HAP-1 (cell line): Measurements from ENCODE around the gene EML1.

Source experiments
- DNase-seq, 2 experiments: peaks; one replicate each; pipeline ENCODE4 v3.0.0-alpha.2; 2016 to 2020; ENCODE audit warnings: low spot score in 2 of 2
- H3K27me3 ChIP-seq: fragments of 250-450 bp; sonication (Bioruptor Pico); 2 replicates; pipeline ENCODE4 v1.5.1; 2020; ENCODE audit warnings: low read depth, mild to moderate bottlenecking, moderate library complexity
- H3K36me3 ChIP-seq: fragments of 250-450 bp; sonication (Bioruptor Pico); replicated peaks from 2 replicates; pipeline ENCODE4 v1.5.1; 2020; ENCODE audit warnings: mild to moderate bottlenecking
- H3K4me1 ChIP-seq: fragments of 250-450 bp; sonication (Bioruptor Pico); 2 replicates; pipeline ENCODE4 v1.5.1; 2020; ENCODE audit warnings: mild to moderate bottlenecking
- H3K4me3 ChIP-seq: fragments of 250-450 bp; sonication (Bioruptor Pico); 2 replicates; pipeline ENCODE4 v1.5.1; 2020; ENCODE audit warnings: mild to moderate bottlenecking, moderate library complexity
- H3K9me3 ChIP-seq: fragments of 250-450 bp; sonication (Bioruptor Pico); 2 replicates; pipeline ENCODE4 v1.5.1; 2020; ENCODE audit warnings: mild to moderate bottlenecking, moderate library complexity
- in situ Hi-C: fragments of 300-500 bp; cut with MboI; formaldehyde crosslinking; loops from 3 replicates; pipeline ENCODE4 v1.14.3; 2020; ENCODE audit warnings: low sequenced_read_pairs, inconsistent platforms, mixed read lengths

EML1 gene

GRCh38 chr14:99779751-99780150 lies 13.5 kb upstream of the EML1 start:
- peaks cover 7% of the 10 kb centered on the region for H3K4me1 ChIP-seq
- peaks cover 5% of the 10 kb centered on the region for H3K27me3 ChIP-seq
- in situ Hi-C loops: no loop called here
- DNase-seq: no peak
- H3K36me3 ChIP-seq: no peaks in the 10 kb centered on the region
- no peak overlapping the region for H3K4me3 ChIP-seq
- peaks cover 9% of the 10 kb centered on the region; the same call in 1 of the 2 replicates for H3K9me3 ChIP-seq

DNA sequence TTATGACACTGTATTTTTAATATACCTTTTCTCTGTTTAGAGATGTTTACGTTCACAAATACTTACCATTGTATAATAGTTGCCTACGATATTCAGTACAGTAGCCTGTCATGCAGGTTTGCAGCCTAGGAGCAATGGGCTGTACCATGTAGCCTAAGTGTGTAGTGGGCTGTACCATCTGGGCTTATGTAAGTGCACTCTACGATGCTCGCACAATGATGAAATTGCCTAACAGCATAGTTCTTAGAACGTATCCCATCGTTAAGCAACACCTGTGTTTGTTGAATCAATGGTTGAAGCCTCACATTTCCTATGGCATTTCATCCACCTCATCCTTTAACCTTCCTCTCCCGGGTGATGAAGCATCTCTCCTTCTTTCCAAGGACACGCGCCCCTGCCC lies 12.5 kb upstream of the EML1 start:
- in situ Hi-C loops: no loop called here
- Histone ChIP-seq H3K4me1 (no peaks in the 10 kb centered on the region), H3K27me3 (peaks cover 5% of the 10 kb centered on the region), H3K9me3 (peaks cover 9% of the 10 kb centered on the region; the same call in 1 of the 2 replicates), H3K4me3 (no peak overlapping the region), H3K36me3 (no peaks in the 10 kb centered on the region)
- DNase-seq: no peak

GRCh38 chr14:99781091-99781490 lies 12.1 kb upstream of the EML1 start:
- Histone ChIP-seq H3K4me1 (no peaks in the 10 kb centered on the region), H3K4me3 (no peak overlapping the region), H3K27me3 (peaks cover 5% of the 10 kb centered on the region), H3K9me3 (peaks cover 9% of the 10 kb centered on the region; the same call in 1 of the 2 replicates), H3K36me3 (no peaks in the 10 kb centered on the region)
- DNase-seq: no peak
- in situ Hi-C loops: no loop called here

GRCh38 chr14:99781853-99782610 lies 11.2 kb upstream of the EML1 start:
- Histone ChIP-seq H3K36me3 (no peaks in the 10 kb centered on the region), H3K27me3 (peaks cover 3% of the 10 kb centered on the region; the same call in 1 of the 2 replicates), H3K4me1 (no peaks in the 10 kb centered on the region), H3K9me3 (peaks cover 9% of the 10 kb centered on the region; the same call in 1 of the 2 replicates), H3K4me3 (no peak overlapping the region)
- in situ Hi-C loops: no loop called here
- DNase-seq: no peak

DNA sequence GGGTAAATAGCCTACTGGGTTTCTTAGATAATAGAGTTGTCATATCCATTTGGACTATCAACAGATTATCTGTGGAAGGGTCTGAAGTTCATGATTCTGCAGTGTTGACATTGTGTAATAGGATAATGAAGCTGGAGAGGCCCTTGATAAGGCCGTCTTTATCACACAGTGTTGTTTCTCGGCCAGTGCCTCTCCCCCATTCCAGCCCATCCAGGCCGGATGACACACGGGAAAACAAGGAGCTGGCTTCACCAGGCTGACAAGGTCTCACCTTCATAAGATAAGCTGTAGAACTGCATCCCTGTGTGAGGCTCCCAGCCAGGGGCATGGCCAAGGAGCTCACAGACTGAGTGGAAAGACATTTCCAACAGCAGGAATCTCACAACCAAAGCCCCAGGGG lies 8.7 kb upstream of the EML1 start:
- no peak overlapping the region for H3K4me3 ChIP-seq
- H3K4me1 ChIP-seq: no peaks in the 10 kb centered on the region
- DNase-seq: no peak
- in situ Hi-C loops: no loop called here
- no peaks in the 10 kb centered on the region for H3K36me3 ChIP-seq
- no peaks in the 10 kb centered on the region for H3K9me3 ChIP-seq
- no peaks in the 10 kb centered on the region for H3K27me3 ChIP-seq

- no peak overlapping the region for H3K4me3 ChIP-seq
- H3K27me3 ChIP-seq: no peaks in the 10 kb centered on the region
- no peaks in the 10 kb centered on the region for H3K36me3 ChIP-seq
- no peaks in the 10 kb centered on the region for H3K4me1 ChIP-seq
- no peaks in the 10 kb centered on the region for H3K9me3 ChIP-seq
- in situ Hi-C loops: no loop called here
- no peak for DNase-seq
Measured at GRCh38 chr14:99785426-99785825, 7.8 kb upstream of the EML1 start.

GRCh38 chr14:99786511-99786989 lies 6.7 kb upstream of the EML1 start:
- no peaks in the 10 kb centered on the region for H3K9me3 ChIP-seq
- no peak for DNase-seq
- no peak overlapping the region for H3K4me3 ChIP-seq
- in situ Hi-C loops: no loop called here
- H3K27me3 ChIP-seq: no peaks in the 10 kb centered on the region
- H3K36me3 ChIP-seq: no peaks in the 10 kb centered on the region
- H3K4me1 ChIP-seq: no peaks in the 10 kb centered on the region

- H3K4me3 ChIP-seq: no peak overlapping the region
- H3K36me3 ChIP-seq: no peaks in the 10 kb centered on the region
- H3K27me3 ChIP-seq: no peaks in the 10 kb centered on the region
- no peak for DNase-seq
- H3K9me3 ChIP-seq: no peaks in the 10 kb centered on the region
- no peaks in the 10 kb centered on the region for H3K4me1 ChIP-seq
- in situ Hi-C loops: no loop called here
Measured at GRCh38 chr14:99788713-99789112, 4.5 kb upstream of the EML1 start.

- Histone ChIP-seq H3K27me3 (no peaks in the 10 kb centered on the region), H3K4me1 (peaks cover 3% of the 10 kb centered on the region; the same call in 1 of the 2 replicates), H3K4me3 (no peak overlapping the region), H3K36me3 (no peaks in the 10 kb centered on the region), H3K9me3 (no peaks in the 10 kb centered on the region)
- no peak for DNase-seq
- in situ Hi-C loops: no loop called here
Measured at GRCh38 chr14:99789581-99789980, 3.6 kb upstream of the EML1 start.

GRCh38 chr14:99790201-99790977 lies 2.8 kb upstream of the EML1 start:
- in situ Hi-C loops: no loop called here
- Histone ChIP-seq H3K36me3 (no peaks in the 10 kb centered on the region), H3K4me1 (peaks cover 3% of the 10 kb centered on the region; the same call in 1 of the 2 replicates), H3K9me3 (no peaks in the 10 kb centered on the region), H3K27me3 (no peaks in the 10 kb centered on the region), H3K4me3 (no peak overlapping the region)
- no peak for DNase-seq

- no peak overlapping the region for H3K4me3 ChIP-seq
- H3K4me1 ChIP-seq: peaks cover 3% of the 10 kb centered on the region; the same call in 1 of the 2 replicates
- in situ Hi-C loops: no loop called here
- H3K9me3 ChIP-seq: no peaks in the 10 kb centered on the region
- no peak for DNase-seq
- H3K36me3 ChIP-seq: no peaks in the 10 kb centered on the region
- H3K27me3 ChIP-seq: no peaks in the 10 kb centered on the region
Measured at GRCh38 chr14:99790978-99791376, 2.2 kb upstream of the EML1 start.

- peaks cover 3% of the 10 kb centered on the region; the same call in 1 of the 2 replicates for H3K4me1 ChIP-seq
- H3K9me3 ChIP-seq: no peaks in the 10 kb centered on the region
- in situ Hi-C loops: no loop called here
- no peak overlapping the region for H3K4me3 ChIP-seq
- no peaks in the 10 kb centered on the region for H3K27me3 ChIP-seq
- DNase-seq: no peak
- H3K36me3 ChIP-seq: no peaks in the 10 kb centered on the region
Measured at GRCh38 chr14:99791476-99792209, 1.6 kb upstream of the EML1 start.

- H3K4me1 ChIP-seq: peaks cover 3% of the 10 kb centered on the region; the same call in 1 of the 2 replicates
- no peak for DNase-seq
- no peaks in the 10 kb centered on the region for H3K27me3 ChIP-seq
- H3K9me3 ChIP-seq: peaks cover 1% of the 10 kb centered on the region; the same call in 1 of the 2 replicates
- H3K4me3 ChIP-seq: no peak overlapping the region
- in situ Hi-C loops: no loop called here
- no peaks in the 10 kb centered on the region for H3K36me3 ChIP-seq
Measured at GRCh38 chr14:99792210-99792535, 1.0 kb upstream of the EML1 start.
